BLaER1 (cell line): Measurements from ENCODE around the gene RAMP3.

Source experiments
- H3K27ac ChIP-seq: shearing (Covaris generic); formaldehyde crosslinking; 2 replicates; pipeline ENCODE4 v1.8.1; 2022
- H3K27me3 ChIP-seq: shearing (Covaris generic); formaldehyde crosslinking; 2 replicates; pipeline ENCODE4 v1.8.1; 2022
- H3K36me3 ChIP-seq: shearing (Covaris generic); formaldehyde crosslinking; 2 replicates; pipeline ENCODE4 v1.8.1; 2022
- H3K4me1 ChIP-seq: shearing (Covaris generic); formaldehyde crosslinking; 2 replicates; pipeline ENCODE4 v1.8.1; 2022
- H3K4me2 ChIP-seq: shearing (Covaris generic); formaldehyde crosslinking; 2 replicates; pipeline ENCODE4 v1.8.1; 2022
- H3K4me3 ChIP-seq: shearing (Covaris generic); formaldehyde crosslinking; 2 replicates; pipeline ENCODE4 v1.8.1; 2022
- H3K9ac ChIP-seq: shearing (Covaris generic); formaldehyde crosslinking; 2 replicates; pipeline ENCODE4 v1.8.1; 2022
- H3K9me3 ChIP-seq: shearing (Covaris generic); formaldehyde crosslinking; 2 replicates; pipeline ENCODE4 v1.8.1; 2022
- H4K20me1 ChIP-seq: shearing (Covaris generic); formaldehyde crosslinking; 2 replicates; pipeline ENCODE4 v1.8.1; 2022
- Cebpa-rat ChIP-seq: shearing (Covaris generic); IDR thresholded peaks from 2 replicates; pipeline ENCODE4 v1.8.1; 2022

Gene RAMP3

GRCh38 chr7:45176886-45177731, 19.5 kb downstream of the RAMP3 start:
- no peak overlapping the region for H3K4me3 ChIP-seq
- no peaks in the 10 kb centered on the region for H4K20me1 ChIP-seq
- no peaks in the 10 kb centered on the region for H3K4me1 ChIP-seq
- TF ChIP-seq Cebpa-rat: no peak
- no peak overlapping the region for H3K9ac ChIP-seq
- H3K4me2 ChIP-seq: no peak overlapping the region
- no peak overlapping the region for H3K27ac ChIP-seq
- no peaks in the 10 kb centered on the region for H3K36me3 ChIP-seq
- no peaks in the 10 kb centered on the region for H3K27me3 ChIP-seq
- H3K9me3 ChIP-seq: no peaks in the 10 kb centered on the region

- Histone ChIP-seq H3K4me2 (no peak overlapping the region), H3K9ac (no peak overlapping the region), H3K9me3 (no peaks in the 10 kb centered on the region), H3K27ac (no peak overlapping the region), H3K4me3 (no peak overlapping the region), H3K27me3 (no peaks in the 10 kb centered on the region), H3K36me3 (no peaks in the 10 kb centered on the region), H3K4me1 (no peaks in the 10 kb centered on the region), H4K20me1 (no peaks in the 10 kb centered on the region)
- no peak for TF ChIP-seq Cebpa-rat
Measured at GRCh38 chr7:45177801-45178200, 20.2 kb downstream of the RAMP3 start.

GRCh38 chr7:45178241-45179225, 20.9 kb downstream of the RAMP3 start:
- TF ChIP-seq Cebpa-rat: no peak

GRCh38 chr7:45179666-45180065, 22.1 kb downstream of the RAMP3 start:
- H3K4me2 ChIP-seq: no peak overlapping the region
- TF ChIP-seq Cebpa-rat: no peak
- H3K9ac ChIP-seq: no peak overlapping the region
- H4K20me1 ChIP-seq: no peaks in the 10 kb centered on the region
- H3K27ac ChIP-seq: no peak overlapping the region
- H3K4me1 ChIP-seq: no peaks in the 10 kb centered on the region
- no peaks in the 10 kb centered on the region for H3K27me3 ChIP-seq
- H3K36me3 ChIP-seq: no peaks in the 10 kb centered on the region
- no peaks in the 10 kb centered on the region for H3K9me3 ChIP-seq
- no peak overlapping the region for H3K4me3 ChIP-seq

More at GRCh38 chr7:45178241-45179225, 20.9 kb downstream of the RAMP3 start:
- no peak overlapping the region for H3K9ac ChIP-seq
- no peak overlapping the region for H3K4me3 ChIP-seq
- no peaks in the 10 kb centered on the region for H3K27me3 ChIP-seq
- no peaks in the 10 kb centered on the region for H4K20me1 ChIP-seq
- no peaks in the 10 kb centered on the region for H3K36me3 ChIP-seq
- no peak overlapping the region for H3K27ac ChIP-seq
- H3K9me3 ChIP-seq: no peaks in the 10 kb centered on the region
- no peaks in the 10 kb centered on the region for H3K4me1 ChIP-seq
- no peak overlapping the region for H3K4me2 ChIP-seq

GRCh38 chr7:45180084-45180986, 22.7 kb downstream of the RAMP3 start:
- Histone ChIP-seq H3K27ac (no peak overlapping the region), H3K4me3 (no peak overlapping the region), H3K36me3 (no peaks in the 10 kb centered on the region), H3K4me1 (no peaks in the 10 kb centered on the region), H3K4me2 (no peak overlapping the region), H4K20me1 (no peaks in the 10 kb centered on the region), H3K27me3 (no peaks in the 10 kb centered on the region), H3K9me3 (no peaks in the 10 kb centered on the region), H3K9ac (no peak overlapping the region)
- no peak for TF ChIP-seq Cebpa-rat

- no peak for TF ChIP-seq Cebpa-rat
- no peaks in the 10 kb centered on the region for H3K9me3 ChIP-seq
- H3K36me3 ChIP-seq: no peaks in the 10 kb centered on the region
- H4K20me1 ChIP-seq: no peaks in the 10 kb centered on the region
- H3K27me3 ChIP-seq: no peaks in the 10 kb centered on the region
- no peak overlapping the region for H3K4me2 ChIP-seq
- no peak overlapping the region for H3K27ac ChIP-seq
- H3K4me1 ChIP-seq: no peaks in the 10 kb centered on the region
- no peak overlapping the region for H3K4me3 ChIP-seq
- H3K9ac ChIP-seq: no peak overlapping the region
Measured at GRCh38 chr7:45181286-45181960, 23.8 kb downstream of the RAMP3 start.

GRCh38 chr7:45181991-45182855, 24.6 kb downstream of the RAMP3 start:
- Histone ChIP-seq H3K27me3 (no peaks in the 10 kb centered on the region), H3K27ac (no peak overlapping the region), H3K4me1 (no peaks in the 10 kb centered on the region), H3K9ac (no peak overlapping the region), H3K9me3 (no peaks in the 10 kb centered on the region), H3K4me3 (no peak overlapping the region), H3K4me2 (no peak overlapping the region), H4K20me1 (no peaks in the 10 kb centered on the region), H3K36me3 (no peaks in the 10 kb centered on the region)
- no peak for TF ChIP-seq Cebpa-rat

- no peaks in the 10 kb centered on the region for H3K27me3 ChIP-seq
- no peak overlapping the region for H3K9ac ChIP-seq
- no peak for TF ChIP-seq Cebpa-rat
- H3K4me3 ChIP-seq: no peak overlapping the region
- H3K4me2 ChIP-seq: no peak overlapping the region
- no peaks in the 10 kb centered on the region for H4K20me1 ChIP-seq
- no peaks in the 10 kb centered on the region for H3K36me3 ChIP-seq
- H3K9me3 ChIP-seq: no peaks in the 10 kb centered on the region
- no peaks in the 10 kb centered on the region for H3K4me1 ChIP-seq
- H3K27ac ChIP-seq: no peak overlapping the region
Measured at GRCh38 chr7:45182856-45183710, 25.5 kb downstream of the RAMP3 start.
